ENCODE measurements around the gene TTI1. TPM values are rescaled to one million over a fixed set of nuclear protein-coding genes. Genes with fewer than 3 reads are reported as not detected.

Gene TTI1
- total RNA-seq, 1 donor from 2014 or later: 52.1 TPM

GRCh38 chr20:37997516-37997915 is 35.7 kb downstream of the TTI1 start:
- no peak overlapping the region for H3K4me2 ChIP-seq
- H3K79me2 ChIP-seq (ENCODE audit: low read depth): no peaks in the 10 kb centered on the region
- H3K9me3 ChIP-seq (ENCODE audit: low read depth): no peaks in the 10 kb centered on the region
- Mint-ChIP-seq H3K36me3 (peaks cover 38% of the 10 kb centered on the region), H3K4me3 (no peak overlapping the region), H3K27me3 (ENCODE audit: insufficient read depth, low read depth) (peaks cover 2% of the 10 kb centered on the region), H3K27ac (no peak overlapping the region), H3K9me3 (no peaks in the 10 kb centered on the region), H3K4me1 (peaks cover 20% of the 10 kb centered on the region)
- no peak overlapping the region for H3K9ac ChIP-seq
- no peaks in the 10 kb centered on the region for H3K4me1 ChIP-seq
- no peak for DNase-seq (ENCODE audit: low spot score)
- H3K36me3 ChIP-seq: peaks cover 5% of the 10 kb centered on the region
- peaks cover 6% of the 10 kb centered on the region for H3F3A ChIP-seq (ENCODE audit: low read depth)
- TF ChIP-seq EZH2phosphoT487 (IDR thresholded peaks at IDR 0.05): no peak
- no peak for TF ChIP-seq CTCF (IDR thresholded peaks at IDR 0.05)
- no peak for TF ChIP-seq EZH2 (IDR thresholded peaks at IDR 0.05)
- H3K27me3 ChIP-seq: no peaks in the 10 kb centered on the region
- H3K27ac ChIP-seq: no peak overlapping the region
- H4K20me1 ChIP-seq (ENCODE audit: low read depth): peaks cover 3% of the 10 kb centered on the region
- no peak overlapping the region for H3K4me3 ChIP-seq
- H2AFZ ChIP-seq (replicated peaks): no peak overlapping the region

GRCh38 chr20:37995856-37996605 is 37.2 kb downstream of the TTI1 start:
- H3K9me3 Mint-ChIP-seq: no peaks in the 10 kb centered on the region
- Histone ChIP-seq H3K36me3 (peaks cover 5% of the 10 kb centered on the region), H3K79me2 (ENCODE audit: low read depth) (no peaks in the 10 kb centered on the region), H3K27ac (no peak overlapping the region), H3F3A (ENCODE audit: low read depth) (peaks cover 6% of the 10 kb centered on the region), H2AFZ (replicated peaks) (no peak overlapping the region), H3K4me2 (no peak overlapping the region), H3K4me1 (no peaks in the 10 kb centered on the region), H3K9me3 (ENCODE audit: low read depth) (no peaks in the 10 kb centered on the region), H4K20me1 (ENCODE audit: low read depth) (peaks cover 3% of the 10 kb centered on the region), H3K9ac (no peak overlapping the region), H3K27me3 (no peaks in the 10 kb centered on the region), H3K4me3 (no peak overlapping the region)
- H3K27me3 Mint-ChIP-seq (ENCODE audit: insufficient read depth, low read depth): peaks cover 2% of the 10 kb centered on the region
- no peak overlapping the region for H3K27ac Mint-ChIP-seq
- H3K4me3 Mint-ChIP-seq: no peak overlapping the region
- peaks cover 28% of the 10 kb centered on the region for H3K36me3 Mint-ChIP-seq
- peaks cover 25% of the 10 kb centered on the region for H3K4me1 Mint-ChIP-seq
- no peak for DNase-seq (ENCODE audit: low spot score)
- no peak for TF ChIP-seq EZH2 (IDR thresholded peaks at IDR 0.05)
- TF ChIP-seq CTCF (IDR thresholded peaks at IDR 0.05): no peak
- no peak for TF ChIP-seq EZH2phosphoT487 (IDR thresholded peaks at IDR 0.05)

GRCh38 chr20:37994512-37994911 is 38.7 kb downstream of the TTI1 start:
- no peak for DNase-seq (ENCODE audit: low spot score)
- H3K4me2 ChIP-seq: no peak overlapping the region
- no peak overlapping the region for H3K27ac ChIP-seq
- H3K4me1 ChIP-seq: no peaks in the 10 kb centered on the region
- no peak overlapping the region for H3K9ac ChIP-seq
- Mint-ChIP-seq H3K36me3 (peaks cover 23% of the 10 kb centered on the region), H3K4me3 (no peak overlapping the region), H3K4me1 (peaks cover 26% of the 10 kb centered on the region), H3K27me3 (ENCODE audit: insufficient read depth, low read depth) (no peaks in the 10 kb centered on the region), H3K9me3 (no peaks in the 10 kb centered on the region), H3K27ac (no peak overlapping the region)
- H3K36me3 ChIP-seq: peaks cover 5% of the 10 kb centered on the region
- no peak overlapping the region for H2AFZ ChIP-seq (replicated peaks)
- H3K4me3 ChIP-seq: no peak overlapping the region
- no peaks in the 10 kb centered on the region for H3K79me2 ChIP-seq (ENCODE audit: low read depth)
- no peak for TF ChIP-seq CTCF (IDR thresholded peaks at IDR 0.05)
- no peak for TF ChIP-seq EZH2 (IDR thresholded peaks at IDR 0.05)
- no peak for TF ChIP-seq EZH2phosphoT487 (IDR thresholded peaks at IDR 0.05)
- peaks cover 6% of the 10 kb centered on the region for H3F3A ChIP-seq (ENCODE audit: low read depth)
- H3K9me3 ChIP-seq (ENCODE audit: low read depth): no peaks in the 10 kb centered on the region
- no peaks in the 10 kb centered on the region for H4K20me1 ChIP-seq (ENCODE audit: low read depth)
- no peaks in the 10 kb centered on the region for H3K27me3 ChIP-seq

All from neural progenitor cell (in vitro differentiated cells).